GM12873 (cell line): ENCODE results near the gene CYCS.

Source experiments
- TF ChIP-seq, protein P1 (sequence below): IDR thresholded peaks from 2 replicates; pipeline ENCODE4 v1.5.1; 2012; ENCODE audit warnings: low read depth, mild to moderate bottlenecking, moderate library complexity, low read length, control low read depth; ENCODE audit not compliant: insufficient read depth; ENCODE audit errors: missing control alignments

Gene CYCS

DNA sequence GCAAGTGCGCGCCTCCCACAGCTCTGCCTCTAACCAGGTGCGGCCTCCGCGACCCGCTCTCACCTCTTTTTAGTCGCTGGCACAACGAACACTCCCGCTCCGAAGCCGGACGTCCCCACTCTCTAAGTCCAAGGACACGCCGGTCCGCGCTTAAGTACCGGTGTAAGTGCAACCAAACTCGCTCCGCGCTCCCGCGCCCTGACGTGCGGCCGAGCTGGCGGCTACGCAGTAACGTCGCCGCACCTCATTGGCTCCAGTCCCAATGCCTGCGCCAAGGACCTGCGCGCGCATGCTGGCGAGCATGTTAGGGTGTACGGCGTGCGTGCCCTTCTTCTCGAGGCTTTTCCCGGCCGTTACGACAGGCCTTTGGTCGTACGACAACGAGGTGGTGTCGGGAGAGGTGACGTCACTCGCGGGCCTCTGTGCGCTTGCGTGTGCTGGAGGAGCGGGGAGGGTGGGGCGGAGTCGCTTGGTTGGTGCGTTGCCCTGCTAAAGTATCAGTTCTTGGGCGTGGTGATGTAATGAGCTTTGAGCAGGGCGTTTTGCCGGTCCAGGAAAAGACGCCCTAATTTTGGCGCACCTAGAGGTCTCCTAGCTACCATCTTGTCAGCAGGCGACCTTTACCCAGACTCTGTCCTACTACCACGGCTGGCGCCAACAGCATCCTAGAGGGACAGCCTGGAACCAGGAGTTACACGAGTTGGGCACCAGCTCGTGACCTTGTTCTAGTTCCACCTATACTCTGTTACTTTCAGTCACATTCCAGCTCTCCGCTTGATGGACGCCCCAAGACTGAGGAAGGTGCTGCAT is at the start of gene CYCS:
Gene CYCS, minus strand, starts transcription at position 124 of the 810 bp plus-strand sequence. CDS start 1,141 bp downstream, outside the sequence.
- TF ChIP-seq, protein P1, sequence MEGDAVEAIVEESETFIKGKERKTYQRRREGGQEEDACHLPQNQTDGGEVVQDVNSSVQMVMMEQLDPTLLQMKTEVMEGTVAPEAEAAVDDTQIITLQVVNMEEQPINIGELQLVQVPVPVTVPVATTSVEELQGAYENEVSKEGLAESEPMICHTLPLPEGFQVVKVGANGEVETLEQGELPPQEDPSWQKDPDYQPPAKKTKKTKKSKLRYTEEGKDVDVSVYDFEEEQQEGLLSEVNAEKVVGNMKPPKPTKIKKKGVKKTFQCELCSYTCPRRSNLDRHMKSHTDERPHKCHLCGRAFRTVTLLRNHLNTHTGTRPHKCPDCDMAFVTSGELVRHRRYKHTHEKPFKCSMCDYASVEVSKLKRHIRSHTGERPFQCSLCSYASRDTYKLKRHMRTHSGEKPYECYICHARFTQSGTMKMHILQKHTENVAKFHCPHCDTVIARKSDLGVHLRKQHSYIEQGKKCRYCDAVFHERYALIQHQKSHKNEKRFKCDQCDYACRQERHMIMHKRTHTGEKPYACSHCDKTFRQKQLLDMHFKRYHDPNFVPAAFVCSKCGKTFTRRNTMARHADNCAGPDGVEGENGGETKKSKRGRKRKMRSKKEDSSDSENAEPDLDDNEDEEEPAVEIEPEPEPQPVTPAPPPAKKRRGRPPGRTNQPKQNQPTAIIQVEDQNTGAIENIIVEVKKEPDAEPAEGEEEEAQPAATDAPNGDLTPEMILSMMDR = no peak

DNA sequence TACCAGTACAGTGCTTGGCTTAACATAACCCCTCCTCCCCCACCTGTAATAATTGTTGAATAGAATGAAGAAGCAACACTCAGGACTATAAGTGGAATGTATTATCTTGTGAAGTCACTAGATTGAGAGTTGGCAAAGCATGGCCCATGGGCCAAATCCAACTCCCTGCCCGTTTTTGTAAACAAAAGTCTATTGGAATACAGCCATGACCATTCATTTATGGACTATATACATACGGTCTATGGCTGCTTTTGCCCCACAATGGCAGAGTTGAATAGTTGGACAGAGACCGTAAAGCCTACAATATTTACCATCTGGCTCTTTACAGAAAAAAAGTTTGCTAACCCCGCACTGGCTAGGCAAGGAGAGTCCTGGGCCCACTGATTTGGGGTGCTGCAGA is 48.1 kb upstream of the CYCS start:
- TF ChIP-seq, protein P1 = no peak

DNA sequence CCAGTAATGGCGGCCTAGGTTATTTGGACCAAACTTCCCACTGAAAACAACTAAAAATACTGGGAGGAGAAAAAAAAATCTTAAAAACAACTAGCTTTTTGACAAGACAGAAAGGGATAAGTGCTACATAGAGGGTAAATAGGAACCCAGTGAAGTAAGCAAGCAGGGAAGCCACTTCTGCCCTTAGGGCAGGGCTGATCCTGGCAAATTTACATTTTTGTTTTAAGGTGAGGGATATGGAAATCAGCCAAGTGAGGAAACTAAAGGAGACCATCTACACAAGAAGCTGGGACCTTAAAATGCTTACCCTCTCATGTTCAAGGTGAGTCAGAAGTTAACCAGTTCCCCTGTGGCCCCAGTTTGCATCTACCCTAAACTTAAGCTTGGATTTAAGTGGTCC is 46.5 kb upstream of the CYCS start:
- TF ChIP-seq, protein P1 = no peak

- TF ChIP-seq, protein P1 = no peak
Measured at GRCh38 chr7:25171071-25171470, 46.0 kb upstream of the CYCS start.

DNA sequence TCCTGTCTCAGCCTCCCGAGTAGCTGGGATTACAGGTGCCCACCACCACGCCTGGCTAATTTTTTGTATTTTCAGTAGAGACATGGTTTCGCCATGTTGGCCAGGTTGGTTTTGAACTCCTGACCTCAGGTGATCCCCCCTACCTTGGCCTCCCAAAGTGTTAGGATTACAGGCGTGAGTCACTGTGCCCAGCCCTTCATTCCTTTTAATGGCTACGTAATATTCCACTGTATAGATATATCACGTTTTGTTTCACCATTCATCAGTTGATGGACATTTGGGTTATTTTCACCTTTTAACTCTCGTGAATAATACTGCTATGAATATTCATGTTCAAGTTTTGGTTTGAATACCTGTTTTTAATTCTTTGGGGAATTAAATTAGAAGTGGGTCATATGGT is 44.6 kb upstream of the CYCS start:
- TF ChIP-seq, protein P1 = no peak

- TF ChIP-seq, protein P1 = no peak
Measured at GRCh38 chr7:25168145-25168544, 43.1 kb upstream of the CYCS start.

- TF ChIP-seq, protein P1 = no peak
Measured at GRCh38 chr7:25167262-25167843, 42.3 kb upstream of the CYCS start.
